AG04449 (cell line): ENCODE measurements around the gene SNRK.

Source experiments
- CTCF ChIA-PET: fragments of 350-600 bp; formaldehyde crosslinking; extraction: SDS; loops from one replicate; lab custom pipeline; 2021; ENCODE audit warnings: antibody characterized with exemption; lab: Yijun Ruan, JAX
- POLR2A ChIA-PET: fragments of 400-600, 350-600 bp; formaldehyde crosslinking; extraction: SDS; loops from one replicate; lab custom pipeline; 2020; ENCODE audit warnings: antibody characterized with exemption, inconsistent platforms; lab: Yijun Ruan, JAX
- DNase-seq: peaks from one replicate; pipeline ENCODE4 v3.0.0-alpha.2; 2010; ENCODE audit warnings: low read depth, low spot score
- H3K4me3 ChIP-seq: 2 replicates; pipeline ENCODE4 v1.5.1; 2011; ENCODE audit warnings: low read depth, mild to moderate bottlenecking, control low read depth, low read length
- TF ChIP-seq, protein P1 (sequence below): IDR thresholded peaks from one replicate; pipeline ENCODE4 v1.5.1; 2011; ENCODE audit warnings: mild to moderate bottlenecking, moderate library complexity, low read length, control low read depth, inconsistent platforms; ENCODE audit not compliant: insufficient read depth; ENCODE audit errors: missing control alignments

Gene SNRK

DNA sequence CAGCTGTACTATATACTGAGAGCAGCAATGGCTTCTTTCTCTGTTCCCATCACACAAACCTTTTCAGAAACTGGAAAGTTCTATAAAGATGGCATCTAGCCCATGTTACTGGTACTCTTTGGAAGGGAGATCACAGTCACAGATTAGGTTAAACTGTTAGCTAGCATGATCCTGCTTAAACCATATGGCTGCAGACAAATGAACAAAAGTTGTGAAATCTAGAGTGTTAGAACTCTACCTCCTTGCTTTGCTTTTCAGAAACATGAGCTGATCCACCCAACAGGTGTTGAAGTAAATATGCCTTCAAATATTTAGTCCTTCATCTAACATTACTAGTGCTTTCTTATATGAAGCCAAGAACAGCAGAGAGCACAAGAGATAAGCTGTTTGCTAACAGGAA, 102.6 kb downstream of the SNRK start:
- no peak overlapping the region for H3K4me3 ChIP-seq
- CTCF ChIA-PET: interaction anchor here (0.8 to 1.5 kb wide), 3 partner anchors 9 to 13 kb away, joined by 3 to 6 read pairs (median 3); no protein-coding TSS in a partner anchor
- POLR2A ChIA-PET: no interaction called here
- DNase-seq: no peak
- TF ChIP-seq, protein P1, sequence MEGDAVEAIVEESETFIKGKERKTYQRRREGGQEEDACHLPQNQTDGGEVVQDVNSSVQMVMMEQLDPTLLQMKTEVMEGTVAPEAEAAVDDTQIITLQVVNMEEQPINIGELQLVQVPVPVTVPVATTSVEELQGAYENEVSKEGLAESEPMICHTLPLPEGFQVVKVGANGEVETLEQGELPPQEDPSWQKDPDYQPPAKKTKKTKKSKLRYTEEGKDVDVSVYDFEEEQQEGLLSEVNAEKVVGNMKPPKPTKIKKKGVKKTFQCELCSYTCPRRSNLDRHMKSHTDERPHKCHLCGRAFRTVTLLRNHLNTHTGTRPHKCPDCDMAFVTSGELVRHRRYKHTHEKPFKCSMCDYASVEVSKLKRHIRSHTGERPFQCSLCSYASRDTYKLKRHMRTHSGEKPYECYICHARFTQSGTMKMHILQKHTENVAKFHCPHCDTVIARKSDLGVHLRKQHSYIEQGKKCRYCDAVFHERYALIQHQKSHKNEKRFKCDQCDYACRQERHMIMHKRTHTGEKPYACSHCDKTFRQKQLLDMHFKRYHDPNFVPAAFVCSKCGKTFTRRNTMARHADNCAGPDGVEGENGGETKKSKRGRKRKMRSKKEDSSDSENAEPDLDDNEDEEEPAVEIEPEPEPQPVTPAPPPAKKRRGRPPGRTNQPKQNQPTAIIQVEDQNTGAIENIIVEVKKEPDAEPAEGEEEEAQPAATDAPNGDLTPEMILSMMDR: no peak

DNA sequence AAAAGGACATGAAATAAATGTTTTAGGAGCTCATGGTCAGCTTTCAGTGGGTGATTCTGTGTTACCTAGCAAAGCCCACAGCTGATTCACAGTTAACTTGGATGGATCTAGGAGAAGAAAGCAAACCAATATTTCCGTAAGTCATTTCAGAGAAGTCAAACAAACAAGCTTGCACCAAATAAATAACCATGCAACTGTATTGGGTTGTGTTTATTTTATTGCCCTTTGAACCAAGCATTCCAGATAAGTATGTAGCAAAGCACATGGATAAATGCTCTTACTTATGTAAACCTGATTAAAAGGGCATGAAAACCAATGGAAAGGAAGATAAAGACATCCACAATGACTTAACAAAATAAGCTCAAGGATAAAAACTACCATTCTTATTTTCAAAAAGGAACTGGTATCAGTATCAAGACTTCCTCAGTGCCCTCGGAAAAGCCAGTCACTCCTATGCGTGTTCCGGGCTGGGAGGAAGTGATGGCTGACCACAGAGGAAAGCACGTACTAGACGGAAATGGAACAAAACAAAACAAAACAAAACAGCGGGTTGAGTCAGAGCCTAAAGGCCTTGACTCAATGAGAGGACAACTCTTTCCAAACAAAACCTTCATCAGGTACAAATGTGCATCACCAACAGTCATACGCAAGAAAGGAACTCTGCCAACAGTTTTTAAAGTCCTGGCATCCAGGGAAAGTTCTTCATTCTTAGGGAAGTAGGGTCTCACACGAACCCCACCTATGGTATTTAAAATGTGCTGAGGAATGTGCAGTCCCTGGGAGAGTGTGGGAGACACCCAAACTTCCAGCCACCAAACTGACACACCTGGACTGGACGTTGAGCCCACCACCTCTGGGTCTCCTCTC, 103.3 kb downstream of the SNRK start:
- CTCF ChIA-PET: interaction anchor here (1.2 to 1.5 kb wide), 2 partner anchors 9 to 13 kb away, joined by 3 to 6 read pairs; no protein-coding TSS in a partner anchor
- DNase-seq: no peak
- POLR2A ChIA-PET: no interaction called here
- TF ChIP-seq, protein P1: no peak
- no peak overlapping the region for H3K4me3 ChIP-seq

DNA sequence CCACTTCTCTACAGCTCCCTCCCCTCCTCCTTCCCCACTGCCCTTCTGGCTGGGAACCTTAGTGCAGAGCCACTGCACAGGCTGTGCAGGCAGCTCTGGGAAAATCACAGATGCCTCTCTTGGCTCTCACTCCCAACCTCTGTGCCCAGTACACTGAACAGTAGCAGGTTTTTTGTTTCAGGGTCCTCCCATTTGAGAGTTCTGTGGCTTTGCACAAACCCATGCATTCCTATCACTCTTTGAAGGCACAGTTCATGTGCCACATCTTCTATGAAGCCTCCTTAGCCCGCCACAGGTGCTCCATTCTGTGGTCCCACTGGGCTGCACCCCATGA, 103.9 kb downstream of the SNRK start:
- no peak overlapping the region for H3K4me3 ChIP-seq
- CTCF ChIA-PET: no interaction called here
- POLR2A ChIA-PET: no interaction called here
- TF ChIP-seq, protein P1: no peak
- no peak for DNase-seq

DNA sequence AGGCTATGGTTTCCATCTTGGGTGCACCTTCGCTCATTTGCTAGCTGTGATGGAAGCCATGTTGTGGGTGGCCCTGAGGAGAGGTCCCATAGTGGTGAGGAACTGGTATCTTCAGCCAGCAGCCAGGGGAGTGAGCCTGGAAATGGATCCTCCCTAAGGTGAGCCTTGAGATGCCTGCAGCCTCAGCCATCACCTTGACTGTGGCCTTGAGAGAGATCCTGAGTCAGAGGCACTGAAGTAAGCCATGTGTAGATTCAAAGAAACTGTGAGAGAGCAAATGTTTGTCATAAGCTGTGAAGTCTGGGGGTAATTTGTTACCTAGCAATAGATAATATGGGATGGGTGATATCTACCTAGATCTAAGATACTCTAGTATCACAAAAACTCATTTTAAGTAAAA, 105.3 kb downstream of the SNRK start:
- POLR2A ChIA-PET: no interaction called here
- CTCF ChIA-PET: no interaction called here

DNA sequence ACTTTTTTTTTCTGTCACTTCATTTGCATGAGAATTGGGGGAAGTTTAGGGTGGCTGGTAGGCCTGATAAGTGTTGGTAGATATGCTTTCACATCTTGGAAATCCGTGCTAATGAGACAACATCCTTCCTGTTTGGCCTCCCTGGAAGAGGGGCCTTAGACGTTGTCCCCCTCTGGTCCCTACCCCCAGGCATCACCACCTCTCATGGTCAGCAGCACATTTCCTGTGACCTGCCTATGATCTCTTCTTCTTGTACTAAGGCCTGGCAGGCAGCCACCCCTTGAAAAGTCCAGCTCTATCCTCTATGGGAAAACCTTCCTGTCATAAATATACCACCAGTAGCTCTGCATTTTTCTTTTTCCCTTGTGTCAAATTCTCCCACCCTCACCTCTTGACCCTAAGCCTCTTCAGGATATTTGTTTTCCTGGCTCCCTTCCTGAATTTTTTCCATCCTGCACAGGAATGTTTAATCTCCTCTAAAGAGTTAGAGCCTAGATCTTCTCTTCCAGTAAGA, 107.8 kb downstream of the SNRK start:
- POLR2A ChIA-PET: no interaction called here
- CTCF ChIA-PET: no interaction called here
- TF ChIP-seq, protein P1: no peak
- no peak overlapping the region for H3K4me3 ChIP-seq
- DNase-seq: no peak

More for the DNA sequence above, 105.3 kb downstream of the SNRK start:
- DNase-seq: no peak
- H3K4me3 ChIP-seq: no peak overlapping the region
- TF ChIP-seq, protein P1: no peak

DNA sequence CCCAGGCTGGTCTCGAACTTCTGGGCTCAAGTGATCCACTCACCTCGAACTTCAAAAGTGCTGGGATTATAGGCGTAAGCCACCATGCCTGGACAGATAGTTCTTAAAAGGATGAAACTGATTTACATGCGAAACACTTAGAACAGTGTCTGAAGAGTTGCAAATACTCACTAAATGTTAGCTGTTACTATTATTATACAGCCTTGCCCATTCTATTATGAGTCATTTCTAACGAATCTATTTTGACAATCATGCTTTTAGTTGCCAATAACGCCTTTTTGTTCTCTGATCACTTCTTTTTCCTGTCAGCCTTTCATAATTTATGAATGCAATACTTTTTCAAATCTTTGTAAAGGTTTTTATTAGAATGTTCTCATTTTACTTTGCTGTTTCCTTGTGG, 112.7 kb downstream of the SNRK start:
- TF ChIP-seq, protein P1: no peak
- ChIA-PET CTCF (interaction anchor here (1.3 kb wide), 1 partner anchor 11 kb away, joined by 3 read pairs; no protein-coding TSS in a partner anchor), POLR2A (no interaction called here)
- no peak overlapping the region for H3K4me3 ChIP-seq
- no peak for DNase-seq
